Measurements from ENCODE around the gene HECW1. TPM values are rescaled to one million over a fixed set of nuclear protein-coding genes. Genes with fewer than 3 reads are reported as not detected.

The HECW1 gene
- total and polyA plus RNA-seq, 10 of the 15 experiments (the other 5 are each of a cell fraction or from before 2014, with no cell fraction given): under 0.01 to 0.31 (median 0.04) TPM; not detected in 3

GRCh38 chr7:43076189-43076605 lies 36.2 kb upstream of the HECW1 start (continued):
- TF ChIP-seq SP1 (IDR thresholded peaks at IDR 0.05; ENCODE audit: low read depth, low read length) (peak; percentile 58), IRF5 (IDR thresholded peaks at IDR 0.05; ENCODE audit: borderline replicate concordance) (no peak), KLF5 (IDR thresholded peaks at IDR 0.05; ENCODE audit: partially characterized antibody) (no peak), NBN (IDR thresholded peaks at IDR 0.05) (0 out of 2 replicates have a peak, but pooled peaks have one; percentile 49), NRF1 (conservative IDR thresholded peaks at IDR 0.05; ENCODE audit: low read depth, low read length) (no peak), ZNF207 (IDR thresholded peaks at IDR 0.05; ENCODE audit: borderline replicate concordance) (no peak), SKIL (IDR thresholded peaks at IDR 0.05; ENCODE audit: low read depth, poor library complexity, severe bottlenecking) (no peak), EZH2 (IDR thresholded peaks at IDR 0.05; ENCODE audit: borderline replicate concordance, control insufficient read depth, low read depth, low read length) (no peak), ZNF592 (IDR thresholded peaks at IDR 0.05) (no peak), MAX (IDR thresholded peaks at IDR 0.05; ENCODE audit: low read depth, low read length) (no peak), EP300 (IDR thresholded peaks at IDR 0.05; ENCODE audit: borderline replicate concordance in 1 of 2, control insufficient read depth in 1 of 2, low read depth in 2 of 2, low read length in 2 of 2) (peak; percentile 57 to 59; a peak in 3 of 4 replicates), STAT1 (conservative IDR thresholded peaks at IDR 0.05) (no peak), ATF7 (IDR thresholded peaks at IDR 0.05; ENCODE audit: low read depth) (peak; percentile 63; the same call in 1 of the 2 replicates), ZBTB11 (CRISPR knock-in tag; IDR thresholded peaks at IDR 0.05) (no peak), SREBF2 (IDR thresholded peaks at IDR 0.05; ENCODE audit: low read length) (no peak), ZSCAN29 (IDR thresholded peaks at IDR 0.05) (no peak), SMAD1 (IDR thresholded peaks at IDR 0.05; ENCODE audit: low read depth, partially characterized antibody) (no peak), NR2F1 (conservative IDR thresholded peaks at IDR 0.05) (peak; percentile 45; the same call in 1 of the 2 replicates), NFYA (IDR thresholded peaks at IDR 0.05; ENCODE audit: borderline replicate concordance, low read depth, low read length) (no peak)

Measured in GM12878 (cell line).